ENCODE results near the gene TSPAN31.

Gene TSPAN31

GRCh38 chr12:57722716-57723629 is 21.9 kb upstream of the TSPAN31 start:
- DNase-seq (ENCODE audit: low read depth): no peak

GRCh38 chr12:57723630-57723962 is 21.2 kb upstream of the TSPAN31 start:
- no peak for DNase-seq (ENCODE audit: low read depth)

- no peak for DNase-seq (ENCODE audit: low read depth)
Observed at GRCh38 chr12:57724003-57724935, 20.6 kb upstream of the TSPAN31 start.

GRCh38 chr12:57724936-57725740 is 19.7 kb upstream of the TSPAN31 start:
- no peak for DNase-seq (ENCODE audit: low read depth)

GRCh38 chr12:57725851-57726150 is 19.0 kb upstream of the TSPAN31 start:
- no peak for DNase-seq (ENCODE audit: low read depth)

GRCh38 chr12:57726151-57726883 is 18.5 kb upstream of the TSPAN31 start:
- no peak for DNase-seq (ENCODE audit: low read depth)

GRCh38 chr12:57726884-57727757 is 17.7 kb upstream of the TSPAN31 start:
- DNase-seq (ENCODE audit: low read depth): no peak

- no peak for DNase-seq (ENCODE audit: low read depth)
Observed at GRCh38 chr12:57727758-57728395, 17.0 kb upstream of the TSPAN31 start.

GRCh38 chr12:57729321-57729844 is 15.5 kb upstream of the TSPAN31 start:
- no peak for DNase-seq (ENCODE audit: low read depth)

- no peak for DNase-seq (ENCODE audit: low read depth)
Observed at GRCh38 chr12:57730336-57731067, 14.3 kb upstream of the TSPAN31 start.

- DNase-seq (ENCODE audit: low read depth): no peak
Observed at GRCh38 chr12:57731411-57732080, 13.3 kb upstream of the TSPAN31 start.

- DNase-seq (ENCODE audit: low read depth): no peak
Observed at GRCh38 chr12:57732270-57732669, 12.6 kb upstream of the TSPAN31 start.

GRCh38 chr12:57732726-57733593 is 11.9 kb upstream of the TSPAN31 start:
- no peak for DNase-seq (ENCODE audit: low read depth)

GRCh38 chr12:57733928-57734327 is 10.9 kb upstream of the TSPAN31 start:
- no peak for DNase-seq (ENCODE audit: low read depth)

- no peak for DNase-seq (ENCODE audit: low read depth)
Observed at GRCh38 chr12:57734591-57734990, 10.2 kb upstream of the TSPAN31 start.

GRCh38 chr12:57735198-57735855 is 9.5 kb upstream of the TSPAN31 start:
- no peak for DNase-seq (ENCODE audit: low read depth)
